SK-N-DZ (cell line): Measurements from ENCODE around the gene IGSF8.

Experiments
- DNase-seq: peaks from one replicate; pipeline ENCODE4 v3.0.0-alpha.2; 2015; ENCODE audit warnings: low spot score

IGSF8 gene

GRCh38 chr1:160043543-160043942 lies 54.9 kb downstream of the IGSF8 start:
- DNase-seq, result no peak
